Thyroid gland (tissue), 4 donors: ENCODE results near the gene FGGY.

Experiments used
- CTCF ChIP-seq, 6 experiments: fragments of 200-600 bp in 3 of 6; fragments of 450-650 bp in 3 of 6; sonication (generic) in 3 of 6; IDR thresholded peaks; one replicate each; pipeline ENCODE4 v1.5.1; 2016 to 2019; ENCODE audit warnings: antibody characterized with exemption in 6 of 6, mild to moderate bottlenecking in 2 of 6, inconsistent platforms in 1 of 6, moderate library complexity in 1 of 6
- POLR2A ChIP-seq, 2 donors: fragments of 450-650 bp; IDR thresholded peaks; one replicate each; pipeline ENCODE4 v1.6.1; 2017; ENCODE audit warnings: antibody characterized with exemption in 2 of 2, mild to moderate bottlenecking in 2 of 2, moderate library complexity in 1 of 2

GRCh38 chr1:59394706-59395425 lies 98.0 kb downstream of the FGGY start:
- no peak for TF ChIP-seq CTCF (IDR thresholded peaks at IDR 0.05)
- no peak for TF ChIP-seq POLR2A (IDR thresholded peaks at IDR 0.05)
